Measurements from ENCODE around the gene PGP. TPM values are rescaled to one million over a fixed set of nuclear protein-coding genes. Genes with fewer than 3 reads are reported as not detected.

The PGP gene
- total RNA-seq, 2 donors from 2014 or later = 31.0 to 32.0 TPM

DNA sequence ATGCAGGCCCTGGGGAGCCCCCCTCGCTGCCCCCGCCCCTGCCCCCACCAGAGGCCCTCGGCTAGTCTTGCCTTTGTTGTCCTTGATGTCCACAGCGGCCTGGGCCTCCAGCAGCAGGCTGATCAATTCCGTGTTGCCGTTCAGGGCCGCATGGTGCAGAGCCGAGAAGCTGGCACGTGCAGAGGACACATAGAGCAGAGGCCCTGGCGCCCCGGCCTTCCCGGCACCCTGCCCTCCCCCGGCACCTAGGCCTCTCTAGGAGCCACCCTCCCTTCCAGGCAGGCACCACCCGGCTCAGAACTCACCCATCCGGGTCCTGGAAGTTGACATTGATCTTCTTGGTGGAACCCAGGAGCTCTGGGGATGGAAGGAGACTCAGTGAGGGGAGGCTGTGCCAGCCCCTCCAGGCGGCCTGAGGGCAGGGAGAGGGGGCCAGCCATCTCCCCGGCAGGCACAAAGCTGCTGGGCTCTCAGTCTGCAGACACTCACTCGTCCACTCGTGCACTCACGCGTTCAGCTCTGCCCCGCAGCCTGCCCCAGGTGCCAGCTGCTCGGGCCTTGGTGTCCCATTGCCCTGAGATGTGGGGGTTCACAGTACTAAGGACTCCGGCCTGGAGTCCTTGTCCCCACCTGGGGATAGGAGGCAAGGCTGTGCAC is 24.5 kb downstream of the PGP start:
- no peak for DNase-seq
- Mint-ChIP-seq H3K9me3 (no peaks in the 10 kb centered on the region), H3K36me3 (ENCODE audit: low read depth) (no peaks in the 10 kb centered on the region), H3K27me3 (ENCODE audit: insufficient read depth) (peaks cover 5% of the 10 kb centered on the region), H3K4me1 (no peaks in the 10 kb centered on the region), H3K27ac (no peak overlapping the region), H3K4me3 (no peak overlapping the region)
- Histone ChIP-seq H3K9me3 (ENCODE audit: control insufficient read depth, low read length) (no peaks in the 10 kb centered on the region), H3K4me1 (ENCODE audit: control insufficient read depth, insufficient read depth, low read length) (peaks cover 2% of the 10 kb centered on the region), H3K36me3 (ENCODE audit: control insufficient read depth, insufficient read depth, low read length) (no peaks in the 10 kb centered on the region), H3K4me3 (ENCODE audit: low read length) (no peak overlapping the region), H3K9ac (ENCODE audit: extremely low read depth, low read length, poor library complexity, severe bottlenecking) (no peak overlapping the region), H3K27me3 (ENCODE audit: control insufficient read depth, insufficient read depth, low read length, poor library complexity, severe bottlenecking) (peaks cover 3% of the 10 kb centered on the region), H3K27ac (ENCODE audit: low read depth, low read length) (no peak overlapping the region)
- TF ChIP-seq, protein P1, sequence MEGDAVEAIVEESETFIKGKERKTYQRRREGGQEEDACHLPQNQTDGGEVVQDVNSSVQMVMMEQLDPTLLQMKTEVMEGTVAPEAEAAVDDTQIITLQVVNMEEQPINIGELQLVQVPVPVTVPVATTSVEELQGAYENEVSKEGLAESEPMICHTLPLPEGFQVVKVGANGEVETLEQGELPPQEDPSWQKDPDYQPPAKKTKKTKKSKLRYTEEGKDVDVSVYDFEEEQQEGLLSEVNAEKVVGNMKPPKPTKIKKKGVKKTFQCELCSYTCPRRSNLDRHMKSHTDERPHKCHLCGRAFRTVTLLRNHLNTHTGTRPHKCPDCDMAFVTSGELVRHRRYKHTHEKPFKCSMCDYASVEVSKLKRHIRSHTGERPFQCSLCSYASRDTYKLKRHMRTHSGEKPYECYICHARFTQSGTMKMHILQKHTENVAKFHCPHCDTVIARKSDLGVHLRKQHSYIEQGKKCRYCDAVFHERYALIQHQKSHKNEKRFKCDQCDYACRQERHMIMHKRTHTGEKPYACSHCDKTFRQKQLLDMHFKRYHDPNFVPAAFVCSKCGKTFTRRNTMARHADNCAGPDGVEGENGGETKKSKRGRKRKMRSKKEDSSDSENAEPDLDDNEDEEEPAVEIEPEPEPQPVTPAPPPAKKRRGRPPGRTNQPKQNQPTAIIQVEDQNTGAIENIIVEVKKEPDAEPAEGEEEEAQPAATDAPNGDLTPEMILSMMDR (conservative IDR thresholded peaks at IDR 0.05) = no peak
- 92 to 94% methylated on average over 9 to 24 of the region's 24 CpGs for WGBS, 2 experiments (ENCODE audit: insufficient coverage in 1 of 2, insufficient read length in 1 of 2)

DNA sequence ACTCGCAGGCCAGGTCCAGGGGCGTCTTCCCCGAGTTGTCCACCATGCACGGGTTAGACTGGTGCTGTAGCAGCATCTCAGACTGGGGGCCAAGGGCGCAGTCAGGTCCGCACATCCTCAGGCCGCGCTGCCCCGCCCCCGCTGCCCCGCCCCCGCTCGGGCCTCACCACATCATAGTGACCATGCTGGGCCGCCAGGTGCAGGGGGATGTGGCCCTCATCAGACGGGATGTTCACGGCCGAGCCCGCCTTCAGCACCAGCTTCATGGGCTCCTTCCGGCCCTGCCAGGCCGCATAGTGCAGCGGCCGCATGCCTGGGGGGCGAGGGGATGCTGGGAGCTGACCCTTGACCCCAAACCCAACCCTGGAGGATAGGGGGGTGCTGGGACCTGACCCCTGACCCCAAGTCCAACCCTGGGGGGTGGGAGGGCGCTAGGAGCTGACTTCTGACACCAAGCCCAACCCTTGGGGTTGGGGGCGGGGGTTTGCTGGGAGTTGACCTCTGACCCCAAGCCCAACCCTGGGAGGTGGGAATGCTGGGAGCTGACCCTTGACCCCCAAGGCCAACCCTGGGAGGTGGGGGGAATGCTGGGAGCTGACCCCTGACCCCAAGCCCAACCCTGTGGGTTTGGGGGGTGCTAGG is 25.3 kb downstream of the PGP start:
- TF ChIP-seq, protein P1 (conservative IDR thresholded peaks at IDR 0.05) = no peak
- no peak for DNase-seq
- no peak overlapping the region for H3K4me3 ChIP-seq (ENCODE audit: low read length)
- Mint-ChIP-seq H3K36me3 (ENCODE audit: low read depth) (no peaks in the 10 kb centered on the region), H3K4me3 (no peak overlapping the region), H3K9me3 (no peaks in the 10 kb centered on the region), H3K4me1 (no peaks in the 10 kb centered on the region), H3K27ac (no peak overlapping the region), H3K27me3 (ENCODE audit: insufficient read depth) (no peaks in the 10 kb centered on the region)
- H3K9ac ChIP-seq (ENCODE audit: extremely low read depth, low read length, poor library complexity, severe bottlenecking) = no peak overlapping the region
- no peaks in the 10 kb centered on the region for H3K9me3 ChIP-seq (ENCODE audit: control insufficient read depth, low read length)
- H3K4me1 ChIP-seq (ENCODE audit: control insufficient read depth, insufficient read depth, low read length) = no peaks in the 10 kb centered on the region
- no peak overlapping the region for H3K27ac ChIP-seq (ENCODE audit: low read depth, low read length)
- no peaks in the 10 kb centered on the region for H3K27me3 ChIP-seq (ENCODE audit: control insufficient read depth, insufficient read depth, low read length, poor library complexity, severe bottlenecking)
- WGBS, 2 experiments (ENCODE audit: insufficient coverage in 1 of 2, insufficient read length in 1 of 2) = 95 to 96% methylated on average over 15 to 25 of the region's 25 CpGs
- H3K36me3 ChIP-seq (ENCODE audit: control insufficient read depth, insufficient read depth, low read length) = no peaks in the 10 kb centered on the region

DNA sequence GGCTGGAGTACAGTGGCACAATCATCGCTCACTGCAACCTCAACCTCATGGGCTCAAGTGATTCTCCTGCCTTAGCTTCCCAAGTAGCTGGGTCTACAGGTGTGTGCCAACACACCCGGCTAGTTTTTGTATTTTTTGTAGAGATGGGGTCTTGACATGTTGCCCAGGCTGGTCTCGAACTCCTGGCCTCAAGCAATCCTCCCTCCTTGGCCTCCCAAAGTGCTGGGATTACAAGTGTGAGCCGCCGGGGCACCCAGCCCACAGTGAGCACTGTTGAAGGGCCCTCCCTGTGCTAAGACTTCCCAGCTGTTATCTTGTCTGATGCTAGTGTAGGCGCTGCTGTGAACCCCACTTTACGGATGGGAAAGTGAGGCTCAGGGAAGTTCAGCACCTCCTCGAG is 26.2 kb downstream of the PGP start:
- Histone ChIP-seq H3K4me3 (ENCODE audit: low read length) (no peak overlapping the region), H3K9ac (ENCODE audit: extremely low read depth, low read length, poor library complexity, severe bottlenecking) (no peak overlapping the region), H3K36me3 (ENCODE audit: control insufficient read depth, insufficient read depth, low read length) (no peaks in the 10 kb centered on the region), H3K27me3 (ENCODE audit: control insufficient read depth, insufficient read depth, low read length, poor library complexity, severe bottlenecking) (no peaks in the 10 kb centered on the region), H3K4me1 (ENCODE audit: control insufficient read depth, insufficient read depth, low read length) (no peaks in the 10 kb centered on the region), H3K27ac (ENCODE audit: low read depth, low read length) (no peak overlapping the region), H3K9me3 (ENCODE audit: control insufficient read depth, low read length) (no peaks in the 10 kb centered on the region)
- Mint-ChIP-seq H3K27me3 (ENCODE audit: insufficient read depth) (no peaks in the 10 kb centered on the region), H3K4me3 (no peak overlapping the region), H3K9me3 (no peaks in the 10 kb centered on the region), H3K27ac (no peak overlapping the region), H3K4me1 (no peaks in the 10 kb centered on the region), H3K36me3 (ENCODE audit: low read depth) (no peaks in the 10 kb centered on the region)
- no peak for DNase-seq
- TF ChIP-seq, protein P1 (conservative IDR thresholded peaks at IDR 0.05) = no peak
- WGBS, 2 experiments (ENCODE audit: insufficient coverage in 1 of 2, insufficient read length in 1 of 2) = 96 to 100% methylated on average over 2 to 8 of the region's 8 CpGs
